ENCODE data around the gene NFASC.

The NFASC gene

GRCh38 chr1:204962742-204963632, 92.3 kb downstream of the NFASC start:
- DNase-seq = no peak

GRCh38 chr1:204967451-204967850, 96.8 kb downstream of the NFASC start:
- DNase-seq = no peak

GRCh38 chr1:204968135-204968534, 97.5 kb downstream of the NFASC start:
- no peak for DNase-seq

DNA sequence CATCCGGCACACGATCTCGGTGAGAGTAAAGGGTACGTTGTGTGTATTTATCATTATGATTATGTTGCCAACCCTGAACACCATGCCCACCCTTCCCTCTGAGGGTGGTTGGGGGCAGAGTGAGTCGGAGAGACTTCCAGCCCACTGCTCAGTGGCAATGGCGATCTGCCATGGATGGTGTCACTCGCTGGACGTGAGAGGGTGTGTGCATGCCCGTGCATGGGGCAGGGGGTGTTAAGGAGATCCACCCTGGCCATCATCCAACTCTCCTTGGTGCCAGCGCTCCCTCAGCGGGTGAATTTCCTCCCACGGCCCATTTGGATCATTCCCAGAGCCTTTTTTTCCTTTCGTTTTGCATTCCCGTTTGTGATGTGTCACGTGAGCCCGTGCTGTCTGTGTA, 98.3 kb downstream of the NFASC start:
- DNase-seq = no peak

DNA sequence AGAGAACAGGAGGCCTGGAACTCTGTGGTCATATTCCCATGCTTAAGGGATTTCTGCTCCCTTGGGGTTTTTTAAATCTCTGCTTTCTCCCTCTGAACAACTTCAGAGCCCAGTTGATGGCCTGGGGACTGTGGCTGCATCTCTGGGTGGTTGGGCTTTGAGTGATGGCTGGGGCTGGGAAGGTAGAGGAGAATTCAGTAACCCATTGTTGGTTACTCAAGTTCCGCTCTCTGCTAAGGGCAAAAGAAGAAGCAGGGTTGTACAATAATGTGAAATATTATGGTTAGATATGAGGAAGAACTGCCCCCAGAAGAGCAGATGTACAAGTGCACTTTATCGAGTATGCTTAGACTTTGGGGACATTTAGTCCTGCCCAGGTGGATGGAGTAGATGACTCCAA, 100.3 kb downstream of the NFASC start:
- no peak for DNase-seq

GRCh38 chr1:204971517-204972336, 101.1 kb downstream of the NFASC start:
- DNase-seq = no peak

- no peak for DNase-seq
These were observed 101.8 kb downstream of the NFASC start for GRCh38 chr1:204972426-204972825.

DNA sequence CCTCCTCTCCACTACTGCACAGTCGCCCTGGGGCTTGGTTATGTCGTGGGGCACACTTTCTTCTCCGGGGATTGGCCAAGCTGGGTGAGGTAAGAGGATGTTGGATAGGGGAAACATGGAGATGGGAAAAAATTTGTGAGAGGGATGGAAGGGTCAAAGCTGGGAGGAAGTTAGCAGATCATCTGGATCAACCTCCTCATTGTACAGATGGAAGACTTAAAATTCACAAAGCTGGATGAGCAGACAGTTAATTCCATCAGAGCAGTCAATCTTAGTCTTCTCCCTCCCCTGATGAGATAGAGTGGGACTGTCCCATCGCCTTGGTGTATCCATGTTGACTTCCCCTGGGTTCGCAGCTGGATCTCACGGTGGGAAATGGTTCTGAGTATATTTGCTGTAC, 102.8 kb downstream of the NFASC start:
- DNase-seq = no peak

- DNase-seq = no peak
These were observed 103.7 kb downstream of the NFASC start for GRCh38 chr1:204974327-204974726.

- no peak for DNase-seq
These were observed 104.4 kb downstream of the NFASC start for GRCh38 chr1:204975021-204975420.

DNA sequence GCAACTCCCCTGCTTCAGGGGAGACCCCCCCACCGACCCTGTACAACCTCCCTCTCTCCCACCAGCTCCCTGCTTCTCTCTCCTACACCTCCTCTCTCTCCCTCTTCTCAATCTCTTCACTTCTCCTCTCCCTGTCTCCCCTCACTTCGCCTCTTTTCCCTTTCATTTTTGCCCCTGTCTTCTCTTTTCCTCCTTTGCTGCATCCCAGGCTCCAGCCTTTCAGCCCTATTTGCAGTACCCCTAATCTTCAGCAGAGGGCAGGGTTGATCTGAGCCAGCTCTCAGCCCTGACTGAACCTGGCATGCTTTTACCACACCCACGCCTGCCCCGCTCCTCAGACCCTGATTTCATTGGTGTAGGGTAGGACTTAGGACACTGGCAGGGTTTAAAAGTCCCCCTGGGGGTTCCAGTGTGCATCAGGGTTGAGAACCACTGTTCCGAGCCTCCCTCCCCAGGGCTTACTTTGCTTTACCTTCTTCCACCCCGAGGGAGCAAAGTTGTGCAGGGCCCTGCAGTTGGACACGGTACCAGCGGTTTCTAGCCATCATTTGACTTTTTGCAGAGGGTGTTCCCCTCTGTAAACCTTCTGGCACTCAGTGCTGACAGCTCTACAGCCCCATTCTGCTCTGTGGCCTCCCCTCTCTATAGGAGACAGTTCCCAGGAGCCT, 105.0 kb downstream of the NFASC start:
- peak; percentile 60 for DNase-seq

- DNase-seq = no peak
These were observed 106.0 kb downstream of the NFASC start for GRCh38 chr1:204976646-204977045.

DNA sequence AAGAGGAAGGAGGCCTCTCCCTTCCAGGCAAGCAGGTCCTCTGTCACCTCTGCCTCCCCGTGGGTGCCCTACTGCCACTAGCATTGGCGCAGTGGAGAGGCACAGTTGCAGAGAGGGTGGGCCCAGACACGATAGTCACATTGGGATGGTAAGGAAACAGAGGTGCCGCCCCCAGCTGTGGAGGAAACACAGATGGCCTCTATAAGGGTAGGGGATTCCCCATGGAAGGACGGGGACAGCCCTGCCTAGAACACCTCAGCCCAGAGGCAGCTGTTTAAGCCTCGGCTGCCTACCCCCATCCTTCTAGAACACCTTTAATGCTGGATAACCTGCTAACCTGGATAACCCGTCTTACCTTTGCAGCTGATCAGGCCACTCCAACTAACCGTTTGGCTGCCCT, 106.7 kb downstream of the NFASC start:
- peak; percentile 5 for DNase-seq

- DNase-seq = no peak
These were observed 108.1 kb downstream of the NFASC start for GRCh38 chr1:204978782-204979181.

- no peak for DNase-seq
These were observed 108.6 kb downstream of the NFASC start for GRCh38 chr1:204979306-204979705.

DNA sequence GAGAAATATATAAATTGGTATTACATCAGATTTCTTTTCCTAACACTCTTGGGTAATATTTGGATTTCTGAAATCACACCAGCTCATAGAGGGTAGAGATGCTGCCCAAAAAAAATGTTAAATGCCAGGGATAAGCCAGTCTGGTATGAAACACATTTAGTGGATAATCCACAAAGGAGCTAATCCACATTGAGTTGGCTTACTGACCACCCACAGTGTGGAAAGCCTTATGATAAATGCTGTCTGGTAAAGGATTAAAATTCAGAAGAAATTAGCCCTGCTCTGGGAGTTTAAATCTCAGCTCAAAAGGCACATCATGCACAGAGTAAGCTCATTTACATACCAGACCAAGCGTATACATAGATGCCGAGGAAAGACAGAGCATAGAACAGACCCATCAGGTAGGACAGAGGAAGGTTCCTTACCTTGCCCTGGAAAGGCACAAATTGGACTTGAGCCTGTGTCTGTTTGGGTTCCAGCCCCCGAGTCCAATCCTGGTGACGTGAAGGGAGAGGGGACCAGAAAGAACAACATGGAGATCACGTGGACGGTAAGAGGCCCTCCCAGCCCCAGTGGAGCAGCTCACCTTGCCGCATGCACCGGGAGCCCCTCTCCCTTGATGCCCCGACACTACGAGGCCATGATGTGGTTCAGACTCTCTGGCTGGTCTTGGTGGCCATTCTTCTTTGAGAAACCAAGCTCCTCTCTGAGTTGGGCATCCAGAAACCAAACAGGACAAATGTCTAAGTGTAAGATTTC, 109.4 kb downstream of the NFASC start:
- DNase-seq = no peak

DNA sequence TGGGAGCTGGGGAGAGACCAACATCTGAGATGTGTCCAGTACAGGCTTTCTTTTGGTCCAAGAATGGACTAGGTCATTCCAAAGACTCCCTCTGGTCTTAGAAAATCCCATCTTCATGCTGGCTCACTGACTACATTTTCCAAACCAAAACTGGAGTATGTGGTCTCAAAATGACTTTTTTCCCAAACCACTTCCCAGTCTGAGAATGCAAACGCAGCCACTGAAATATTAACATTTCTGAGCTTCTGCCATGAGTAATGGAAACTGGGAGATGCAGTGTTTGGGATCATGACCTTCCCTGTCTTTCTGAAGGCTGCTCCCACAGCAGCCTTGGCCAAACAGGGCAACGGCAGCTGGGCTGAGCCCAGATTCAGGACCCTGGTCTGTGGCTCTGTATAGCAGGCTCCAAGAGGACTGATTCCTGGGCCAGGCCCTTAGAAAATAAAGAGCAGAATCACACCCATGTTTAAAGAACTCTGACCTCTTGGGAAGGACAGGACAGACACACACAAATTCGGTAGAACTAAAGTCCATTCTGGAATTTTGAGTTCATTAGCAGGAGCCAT, 110.3 kb downstream of the NFASC start:
- DNase-seq = no peak

DNA sequence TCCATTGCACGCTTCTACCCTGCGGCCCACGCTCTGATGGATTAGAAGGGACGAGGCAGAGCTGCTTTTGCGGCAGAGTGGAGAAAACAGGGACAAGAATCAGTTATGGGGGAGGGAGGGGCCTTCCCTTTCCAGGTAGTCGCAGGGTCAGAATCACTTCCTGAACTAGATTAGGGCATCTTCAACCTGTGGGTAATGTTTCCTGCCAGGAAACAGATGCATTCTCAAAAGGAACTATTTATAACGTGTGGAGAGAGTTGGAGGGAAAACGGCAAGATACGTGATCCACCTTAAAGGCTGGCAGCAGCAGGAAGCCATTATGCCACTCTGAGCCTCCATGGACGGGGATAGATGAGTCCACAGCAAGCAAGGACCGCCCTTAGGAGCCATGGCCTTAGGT, 112.5 kb downstream of the NFASC start:
- DNase-seq = no peak

- no peak for DNase-seq
These were observed 113.2 kb downstream of the NFASC start for GRCh38 chr1:204983881-204984280.

- no peak for DNase-seq
These were observed 113.8 kb downstream of the NFASC start for GRCh38 chr1:204984499-204984898.

DNA sequence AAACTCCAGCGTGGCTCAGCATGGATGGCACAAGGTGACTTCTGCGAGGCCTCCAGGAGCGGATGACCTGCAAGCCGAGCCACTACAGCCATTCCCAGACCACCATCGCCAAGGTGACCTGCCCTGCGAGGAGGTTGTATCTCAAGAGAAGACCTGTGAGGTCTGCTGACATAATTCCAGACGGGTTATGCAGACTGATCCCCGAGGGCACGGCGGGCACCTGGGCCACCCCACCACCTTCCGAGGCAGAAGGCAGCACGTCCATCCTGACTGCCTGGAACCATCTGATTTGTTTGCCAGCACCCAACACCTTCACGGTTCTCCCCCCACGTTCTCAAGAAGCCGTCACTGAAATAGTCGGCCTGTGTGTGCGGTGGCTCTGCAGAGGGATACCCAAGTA, 115.5 kb downstream of the NFASC start:
- DNase-seq = no peak

DNA sequence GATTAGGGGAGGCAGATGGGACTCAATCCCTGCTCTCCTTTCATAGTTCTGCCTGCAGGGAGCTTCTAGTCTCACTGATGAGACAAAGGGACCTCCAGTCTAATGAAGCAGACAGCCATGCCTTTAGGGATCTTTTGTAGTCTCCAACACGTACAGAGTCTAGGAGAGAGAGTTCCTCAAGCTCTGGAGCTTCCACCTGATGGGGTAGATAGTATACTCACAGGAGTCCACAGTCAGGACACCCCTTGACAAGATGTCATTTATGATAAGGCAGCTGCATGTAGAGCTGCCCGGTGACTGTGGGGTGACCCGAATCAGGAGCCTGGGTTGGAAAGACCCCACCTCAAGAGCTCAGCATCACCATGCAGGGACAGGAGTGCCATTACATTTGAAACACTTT, 117.0 kb downstream of the NFASC start:
- no peak for DNase-seq
